ENCODE results near the gene WHRN.
A peak's percentile ranks its signal among the peaks of the same experiment; 100 is the strongest.

WHRN gene

DNA sequence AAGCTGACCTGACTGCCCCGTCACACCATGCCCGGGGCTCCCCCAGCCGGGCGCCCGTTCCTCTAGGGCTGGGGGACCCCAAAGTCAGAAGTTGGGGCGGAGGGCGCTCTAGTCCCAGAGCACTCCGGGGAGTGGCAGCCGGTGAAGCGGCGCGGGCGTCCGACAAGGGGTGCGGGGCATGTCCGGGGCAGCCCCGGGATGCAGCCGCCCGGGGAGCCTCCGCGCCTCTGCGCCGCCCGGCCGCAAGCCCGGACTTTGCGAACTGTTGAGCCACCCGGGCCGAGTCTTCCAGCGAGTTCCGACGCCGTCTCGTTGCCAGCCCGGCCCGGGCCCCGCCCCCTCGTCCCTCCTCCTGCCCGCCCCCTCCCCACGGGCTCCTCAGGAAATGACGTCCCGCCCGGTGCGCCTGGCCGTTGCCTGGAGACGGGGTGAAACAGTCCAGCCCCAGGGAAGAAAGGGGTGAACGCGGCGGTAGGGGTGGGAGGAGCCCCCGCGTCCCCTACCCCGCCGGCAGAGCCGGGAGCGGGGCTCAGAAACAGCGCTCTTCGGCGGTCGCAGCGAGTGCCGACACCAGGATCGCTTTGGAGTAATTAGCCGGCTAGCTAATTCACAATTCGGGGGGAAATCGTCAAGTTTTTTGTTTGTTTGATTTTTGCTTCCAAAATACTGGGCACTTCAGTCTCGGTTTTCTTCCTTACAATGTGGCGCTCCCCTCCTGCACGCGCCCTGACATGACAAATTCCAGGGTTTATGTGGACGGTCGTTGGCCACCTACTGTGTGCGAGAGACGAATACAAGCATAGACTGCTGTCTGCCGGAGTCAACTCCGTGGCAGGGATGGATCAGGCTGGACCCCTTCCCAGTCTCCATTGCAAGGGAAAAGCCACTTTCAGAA lies at the start of gene WHRN:
TSS of gene WHRN (minus strand) at position 287 of the 895 bp plus-strand sequence. CDS start 672 bp downstream, outside the sequence.
- peak; percentile 88 for DNase-seq

DNA sequence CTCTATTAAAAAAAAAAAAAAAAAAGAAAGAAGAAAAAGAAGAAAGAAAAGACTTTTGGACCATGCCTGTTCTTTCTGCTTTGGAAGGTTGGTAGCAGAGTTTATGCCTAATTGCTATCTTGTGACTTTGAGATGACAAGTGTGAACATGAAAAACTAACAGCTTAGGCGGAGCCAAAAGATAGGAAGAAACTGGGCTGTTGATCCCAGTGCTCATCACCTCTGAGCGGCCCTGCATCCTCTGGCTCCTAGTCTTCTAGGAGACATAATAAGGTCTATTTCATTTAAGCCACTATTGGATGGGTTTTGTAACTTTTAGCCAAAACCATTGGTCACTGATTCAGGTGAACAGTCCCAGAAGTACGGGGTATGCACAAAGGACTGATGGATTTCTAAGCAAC lies 47.9 kb upstream of the WHRN start:
- no peak for DNase-seq

DNA sequence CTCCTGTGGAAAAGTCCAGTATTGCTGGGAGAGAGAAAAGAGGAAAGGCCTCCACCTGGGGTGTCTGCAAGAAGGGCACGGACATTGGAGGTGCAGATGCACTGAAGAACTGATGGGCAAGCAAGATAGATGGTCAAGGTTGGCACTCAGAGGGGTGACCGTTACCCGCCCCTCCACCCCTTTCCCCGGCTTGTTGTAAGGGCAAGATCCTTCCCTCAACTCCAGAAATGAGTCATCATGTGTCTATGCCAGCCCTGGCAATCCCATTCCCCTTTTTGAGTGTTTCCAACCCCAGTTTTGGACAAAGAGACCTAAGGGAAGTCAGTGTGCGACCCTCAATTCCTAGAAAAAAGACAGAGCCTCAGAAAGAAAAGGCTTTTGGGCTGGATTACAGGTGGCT lies 47.4 kb upstream of the WHRN start:
- no peak for DNase-seq

DNA sequence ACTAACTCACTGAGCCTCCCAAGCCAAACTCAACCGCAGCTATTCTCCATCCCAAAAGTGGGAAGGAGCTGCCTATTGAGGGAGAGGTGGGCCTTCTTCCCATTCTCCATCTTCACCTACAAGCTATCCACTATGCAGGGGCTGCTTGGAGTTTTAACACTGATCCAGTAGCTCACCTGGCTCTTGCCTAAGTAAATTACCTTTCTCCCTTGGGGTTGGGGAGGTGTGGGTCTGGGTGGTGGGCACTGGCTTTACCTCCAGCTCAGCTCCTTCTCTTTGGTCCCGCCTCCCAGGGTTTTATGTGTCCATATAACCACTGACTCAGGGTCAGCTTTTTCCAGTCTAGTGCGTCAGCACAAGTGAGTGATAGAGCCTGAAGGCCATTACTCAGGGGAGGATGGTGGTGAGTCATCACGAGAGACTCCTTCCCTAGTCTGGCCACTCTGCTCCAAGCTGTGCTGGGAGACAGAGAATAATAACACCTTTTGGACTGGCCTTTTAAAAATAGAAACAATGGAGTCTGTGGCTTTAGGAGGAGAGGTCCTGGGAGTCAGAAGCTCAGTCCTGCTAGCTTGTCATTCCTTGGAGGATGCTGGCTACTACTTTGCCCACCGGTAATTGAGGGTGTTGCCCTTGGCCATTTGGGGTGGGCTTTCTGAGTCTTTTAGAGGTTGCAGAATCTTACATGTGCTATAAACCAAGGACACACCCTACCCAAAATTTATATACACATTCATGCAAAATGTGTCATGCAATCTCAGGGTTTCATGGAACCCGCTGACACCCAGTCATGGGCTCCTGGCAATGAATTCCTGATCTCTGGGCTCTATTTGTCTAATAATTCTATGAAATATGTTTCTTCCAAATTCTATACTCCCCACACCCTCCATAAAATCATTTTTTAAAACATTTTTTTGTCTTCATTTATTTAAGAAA lies 46.7 kb upstream of the WHRN start:
- peak; percentile 98 for DNase-seq

DNA sequence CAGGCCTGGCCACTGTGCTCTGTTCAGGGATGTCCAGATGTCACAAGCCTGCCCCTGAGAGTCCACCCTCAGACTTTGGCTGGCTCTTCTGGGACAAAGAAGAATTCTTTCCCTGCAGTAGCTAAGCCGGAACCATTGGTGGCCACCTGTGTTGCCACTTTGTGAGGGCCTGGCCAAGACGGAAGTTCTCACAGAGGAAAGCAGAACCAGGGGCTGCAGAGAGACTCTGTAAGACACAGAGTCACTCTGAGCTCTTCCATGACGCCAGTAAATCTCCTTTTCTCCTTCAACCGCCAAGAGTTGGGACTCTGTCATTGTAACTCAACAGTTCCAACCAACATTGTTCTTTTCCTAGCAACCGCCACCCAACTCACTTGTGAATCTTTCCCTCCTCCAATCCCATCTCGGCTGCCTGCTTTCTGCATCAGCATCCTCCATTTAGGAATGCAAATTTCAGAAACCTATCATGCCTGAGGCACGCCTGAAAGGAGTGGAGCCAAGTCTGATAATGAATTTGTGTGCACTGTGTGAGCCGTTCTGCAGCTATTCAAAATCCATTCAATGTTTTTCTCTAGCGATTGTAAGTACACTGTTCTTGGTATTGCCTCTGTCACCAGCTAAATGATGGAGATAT lies 44.5 kb upstream of the WHRN start:
- no peak for DNase-seq

DNA sequence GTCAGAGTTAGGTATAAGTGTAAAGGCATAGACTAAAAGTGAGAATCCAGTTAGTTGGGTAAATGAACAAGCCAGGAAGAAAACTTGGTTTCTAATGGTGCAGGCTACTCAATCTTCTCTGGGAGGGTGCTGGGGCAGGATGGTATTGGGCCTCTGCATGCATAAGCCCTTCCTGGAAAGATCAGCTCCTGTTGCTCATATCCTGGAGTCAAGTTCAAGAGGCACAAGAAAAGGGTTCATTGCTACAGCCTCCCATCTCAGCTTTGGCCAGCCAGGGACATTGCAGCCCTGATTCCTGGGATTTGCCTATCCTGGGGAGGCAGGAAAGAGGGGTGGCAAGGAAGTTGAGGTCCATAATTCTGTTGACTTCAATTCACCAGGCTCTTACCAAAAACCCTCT lies 41.6 kb upstream of the WHRN start:
- no peak for DNase-seq

DNA sequence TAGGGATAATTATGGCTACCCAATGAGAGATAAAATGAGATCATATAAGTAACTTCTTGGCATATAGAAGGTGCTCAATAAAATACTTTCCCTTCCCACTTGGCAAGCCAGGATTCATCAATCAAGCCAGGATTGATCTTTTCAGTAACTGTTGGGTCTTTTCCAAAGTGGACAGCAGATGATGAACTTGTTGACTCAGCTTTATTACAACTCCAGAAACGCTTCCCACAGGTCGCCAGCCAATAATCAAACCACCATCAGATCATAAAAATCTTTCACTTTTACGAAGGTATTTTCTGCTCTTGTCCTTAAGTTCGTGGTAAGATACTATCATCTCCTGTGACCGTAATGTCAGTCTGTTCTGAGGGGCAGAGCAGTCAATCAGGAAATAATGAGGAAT lies 39.8 kb upstream of the WHRN start:
- no peak for DNase-seq

DNA sequence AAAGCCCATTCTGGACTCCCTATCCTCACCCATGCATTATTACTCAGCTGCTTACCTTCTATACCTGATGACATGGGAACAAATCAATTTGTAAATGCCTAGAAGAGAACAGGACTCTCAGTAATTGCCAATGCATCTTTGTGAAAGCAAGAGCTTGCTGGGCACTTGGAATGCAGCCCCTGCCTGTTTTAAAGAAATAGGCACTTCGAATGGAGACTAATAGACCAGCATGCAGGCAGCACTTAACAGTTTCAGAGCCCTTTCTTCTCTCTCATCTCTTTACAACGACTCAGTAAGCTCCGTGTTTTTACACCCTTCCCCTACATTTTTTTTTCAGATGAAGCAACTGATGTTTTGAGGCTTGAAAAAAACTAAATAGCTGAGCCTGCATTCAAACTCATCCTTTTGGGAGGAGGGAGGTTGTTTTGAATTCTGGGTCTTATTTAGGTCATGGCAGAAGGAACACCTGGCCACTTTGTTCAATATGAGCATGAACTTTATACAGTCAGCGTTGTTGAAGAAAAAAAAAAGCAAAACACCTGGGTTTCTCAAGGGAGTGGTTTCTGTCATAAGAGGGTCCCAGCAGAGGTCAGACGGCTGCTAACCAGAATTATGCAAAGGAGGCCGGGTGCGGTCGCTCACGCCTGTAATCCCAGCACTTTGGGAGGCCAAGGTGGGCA lies 34.6 kb upstream of the WHRN start:
- DNase-seq: no peak

DNA sequence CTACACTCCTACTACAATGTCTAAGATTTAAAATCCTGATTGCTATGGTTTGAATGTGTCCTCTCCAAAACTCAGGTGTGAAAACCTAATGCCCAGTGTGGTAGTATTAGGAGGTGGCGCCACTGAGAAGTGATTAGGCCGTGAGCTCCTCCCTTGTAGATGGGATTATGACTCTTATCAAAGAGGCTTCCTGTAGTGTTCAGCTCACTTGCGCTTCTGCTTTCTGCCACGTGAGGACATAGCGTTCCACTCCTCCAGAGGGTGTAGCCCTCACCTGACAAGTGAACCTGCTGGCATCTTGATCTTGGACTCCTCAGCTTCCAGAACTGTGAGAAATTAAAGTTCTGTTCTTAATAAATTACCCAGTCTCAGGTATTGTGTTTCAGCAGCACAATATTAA lies 33.0 kb upstream of the WHRN start:
- DNase-seq: no peak

DNA sequence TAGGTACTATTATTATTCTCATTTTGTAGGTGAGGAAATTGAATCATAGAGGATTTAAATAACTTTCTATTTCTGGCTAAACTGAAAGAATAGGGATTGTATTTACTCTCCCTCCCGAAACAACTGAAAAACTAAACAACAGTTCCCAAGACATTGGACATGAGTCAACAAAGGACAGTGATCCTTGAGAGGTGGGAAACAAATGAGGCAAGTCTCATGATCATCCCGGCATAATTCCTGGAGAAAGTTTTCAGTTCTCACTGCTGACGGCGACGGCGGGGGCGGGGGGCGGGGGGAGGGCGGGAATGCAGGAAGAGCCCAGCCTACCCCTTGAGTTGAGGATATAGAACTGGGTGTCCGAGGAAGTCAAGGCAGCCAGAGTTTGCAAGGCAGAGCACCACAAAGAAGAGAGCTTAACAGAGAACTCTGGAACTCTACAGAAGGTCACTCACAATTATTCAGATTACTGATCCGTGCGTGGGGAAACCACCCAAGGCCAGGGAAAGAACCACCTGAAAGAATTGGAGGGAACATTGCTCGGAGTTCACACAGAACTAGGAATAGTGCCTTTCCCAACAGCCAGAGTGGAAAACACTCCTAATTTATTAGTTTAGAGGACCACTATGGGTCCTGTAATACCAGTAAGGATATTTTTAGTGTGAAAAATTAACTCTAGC lies 27.4 kb upstream of the WHRN start:
- DNase-seq: no peak

DNA sequence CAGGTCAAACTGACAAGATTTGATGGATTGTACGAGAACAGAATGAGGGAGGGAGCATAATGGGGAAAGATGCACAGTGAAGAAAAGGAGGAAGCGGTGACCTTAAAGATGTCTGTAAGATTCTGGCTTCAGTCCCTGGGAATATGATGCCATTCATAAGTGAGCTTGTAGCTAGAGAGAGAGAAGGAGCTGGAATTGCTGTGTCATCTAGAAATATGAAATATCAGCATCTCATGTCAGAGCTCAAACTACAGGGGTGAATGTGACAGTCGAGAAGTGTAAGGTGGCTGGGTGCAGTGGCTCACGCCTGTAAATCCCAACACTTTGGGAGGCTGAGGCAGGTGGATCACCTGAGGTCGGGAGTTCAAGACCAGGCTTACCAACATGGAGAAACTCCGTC lies 24.0 kb upstream of the WHRN start:
- DNase-seq: no peak

DNA sequence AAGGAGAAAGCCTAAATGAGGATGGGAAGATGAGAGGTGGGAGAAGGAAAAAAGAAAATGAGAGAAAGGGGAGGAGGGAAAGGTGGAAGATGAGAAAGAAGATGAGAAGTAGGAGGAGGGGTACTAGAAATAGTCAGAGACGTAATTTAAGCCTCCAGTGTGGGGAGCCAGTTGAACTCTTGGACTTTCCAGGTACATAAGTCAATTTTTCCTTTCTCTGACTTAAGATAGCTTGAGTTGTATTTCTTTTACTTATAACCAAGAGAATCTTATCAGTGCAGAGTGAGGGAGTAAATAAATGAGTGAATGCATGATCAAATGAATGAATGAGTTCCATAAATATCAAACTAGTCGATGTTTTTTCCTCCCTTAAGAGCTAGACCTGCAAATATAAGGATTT lies 21.5 kb upstream of the WHRN start:
- no peak for DNase-seq

DNA sequence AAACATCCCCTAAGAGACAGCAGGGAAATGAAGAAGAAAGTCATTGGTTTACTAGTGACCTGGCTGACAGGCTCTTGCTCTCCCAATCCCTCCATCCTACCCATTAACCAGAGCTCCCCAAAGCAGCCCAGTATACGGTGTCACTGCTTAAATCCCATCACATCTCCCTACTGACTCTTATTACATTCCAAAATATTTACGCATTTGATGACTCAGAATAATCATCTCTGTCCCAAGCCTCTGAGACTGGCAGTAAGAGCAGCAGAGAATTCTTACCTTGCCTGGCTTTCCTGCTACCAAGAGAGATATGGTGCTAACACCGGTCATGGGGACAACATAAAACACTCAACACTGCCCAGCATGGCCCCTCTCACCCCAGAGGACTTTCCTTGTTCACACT lies 20.2 kb upstream of the WHRN start:
- no peak for DNase-seq

DNA sequence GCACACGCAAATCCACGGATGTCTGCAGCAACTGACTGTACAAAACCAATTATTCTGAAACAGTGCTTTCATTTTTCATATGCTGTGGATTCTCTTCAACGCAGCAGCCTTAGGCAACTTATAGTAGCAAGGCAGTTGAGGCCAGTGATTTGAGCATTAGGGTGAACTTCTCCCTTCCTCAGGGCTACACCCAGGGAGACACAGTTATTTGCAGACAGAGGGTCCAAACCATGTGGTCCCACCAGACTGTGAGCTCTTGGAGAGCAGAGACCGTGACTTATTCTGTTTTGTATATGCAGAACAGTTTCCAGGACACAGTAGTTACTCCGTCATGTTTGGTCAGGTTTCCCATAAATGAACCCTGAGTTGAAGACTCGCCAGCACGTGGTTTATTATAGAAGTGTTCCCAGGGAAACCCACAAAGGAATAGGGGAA lies 19.0 kb upstream of the WHRN start:
- no peak for DNase-seq

DNA sequence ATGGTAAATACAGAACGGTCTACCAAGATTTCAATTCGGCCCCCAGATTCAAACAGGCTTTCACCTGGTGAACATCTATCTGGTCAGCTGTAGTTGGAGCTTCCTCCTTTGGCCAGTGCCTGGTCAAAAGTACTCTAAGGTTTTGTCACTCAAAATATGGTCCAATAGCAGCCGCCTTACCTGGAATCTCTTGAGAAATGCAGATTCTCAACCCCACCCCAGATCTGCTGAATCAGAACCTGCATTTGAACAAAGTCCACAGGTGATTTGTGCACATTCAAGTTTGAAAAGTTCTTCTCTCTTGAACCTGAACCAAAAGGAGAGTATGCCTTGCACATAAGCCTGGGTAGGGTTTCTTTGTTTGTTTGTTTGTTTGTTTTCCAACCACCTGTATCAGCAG lies 17.6 kb upstream of the WHRN start:
- DNase-seq: no peak

DNA sequence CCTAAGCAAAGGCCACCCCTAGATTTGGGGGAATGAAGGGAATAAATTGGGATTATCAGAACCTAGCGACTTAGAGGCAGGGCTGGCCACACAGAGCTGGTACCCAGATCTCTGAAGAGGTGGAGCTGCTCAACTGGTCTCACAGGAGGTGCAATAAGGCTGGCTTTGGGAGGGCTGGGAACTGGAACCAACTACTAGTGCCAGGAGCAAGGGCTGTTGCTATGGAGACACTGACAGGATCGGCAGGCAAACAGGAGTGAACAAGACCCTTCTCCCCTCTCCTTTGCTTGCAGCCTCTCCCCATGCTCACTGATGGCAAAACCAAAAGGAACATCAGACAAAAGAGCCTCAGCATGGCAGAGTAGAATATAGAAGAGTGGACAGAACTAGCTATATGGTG lies 17.0 kb upstream of the WHRN start:
- DNase-seq: no peak

DNA sequence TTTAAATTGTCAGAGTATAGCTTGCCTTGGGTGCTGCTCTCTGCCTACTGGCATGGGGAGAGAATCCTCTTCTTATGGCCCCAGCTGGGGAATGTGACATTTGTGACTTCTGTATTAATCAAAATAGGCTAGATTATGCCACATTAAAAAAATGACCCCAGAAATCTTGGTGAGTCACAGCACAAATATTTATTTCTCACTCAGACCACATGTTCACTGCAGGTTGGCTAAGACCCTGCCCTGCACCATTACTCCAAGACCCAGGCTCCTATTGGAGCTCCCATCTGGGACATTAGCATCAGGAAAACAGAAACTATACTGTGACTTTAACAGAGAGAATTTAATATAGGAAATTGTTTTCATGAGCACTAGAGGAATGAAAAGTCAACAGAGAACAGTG lies 16.6 kb upstream of the WHRN start:
- no peak for DNase-seq

DNA sequence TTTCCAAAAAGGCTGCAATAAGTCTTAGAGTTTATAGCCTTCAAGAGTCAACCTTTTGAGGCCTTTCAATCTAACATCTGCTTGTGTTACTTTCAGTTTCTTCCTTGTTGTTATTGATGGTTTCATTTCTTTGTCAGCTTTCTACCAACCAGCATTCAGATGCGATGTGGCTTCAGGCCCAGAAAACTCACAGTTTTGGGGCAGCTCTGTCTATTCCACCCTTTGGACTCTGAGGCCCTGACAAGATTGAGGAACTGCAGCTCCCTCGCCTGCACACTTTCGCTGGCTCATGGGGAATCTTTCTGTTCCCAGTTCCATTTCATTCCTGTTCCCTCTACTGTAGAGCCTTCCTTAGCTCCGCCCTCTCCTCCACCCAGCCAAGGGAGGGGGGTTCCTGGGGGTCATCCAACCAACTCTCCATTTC lies 13.3 kb upstream of the WHRN start:
- DNase-seq: no peak

DNA sequence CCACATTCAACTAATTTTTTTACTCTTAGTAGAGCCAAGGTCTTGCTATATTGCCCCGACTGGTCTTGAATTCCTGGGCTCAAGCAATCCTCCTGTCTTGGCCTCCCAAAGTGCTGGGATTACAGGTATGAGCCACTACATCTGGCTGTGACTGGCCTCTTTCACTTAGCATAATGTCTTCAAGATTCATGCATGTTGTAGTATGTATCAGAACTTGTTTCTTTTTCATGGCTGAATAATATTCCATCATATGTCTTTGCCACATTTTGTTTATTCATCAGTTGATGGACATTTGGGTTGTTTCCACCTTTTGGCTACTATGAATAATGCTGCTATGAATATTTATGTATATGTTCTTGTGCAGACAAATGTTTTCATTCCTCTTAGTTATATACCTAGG lies 12.8 kb upstream of the WHRN start:
- no peak for DNase-seq

DNA sequence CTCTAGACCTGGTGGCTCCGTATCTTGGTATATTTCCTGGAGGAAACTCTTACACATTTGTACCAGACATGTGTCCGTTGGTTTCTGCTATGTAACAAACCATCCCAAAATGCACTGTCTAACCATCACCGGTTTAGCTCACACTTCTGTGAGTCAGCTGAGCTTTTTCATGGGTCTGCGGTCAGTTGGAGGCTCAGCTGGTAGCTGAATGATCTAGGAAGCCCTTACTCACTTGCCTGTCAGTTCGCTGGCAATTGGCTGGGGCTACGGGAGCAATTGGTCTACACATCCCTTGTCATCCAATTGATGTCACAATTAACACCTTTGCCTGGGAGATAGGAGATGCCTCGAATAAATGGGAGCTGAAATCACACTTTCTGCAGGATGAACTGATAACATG lies 11.6 kb upstream of the WHRN start:
- no peak for DNase-seq

DNA sequence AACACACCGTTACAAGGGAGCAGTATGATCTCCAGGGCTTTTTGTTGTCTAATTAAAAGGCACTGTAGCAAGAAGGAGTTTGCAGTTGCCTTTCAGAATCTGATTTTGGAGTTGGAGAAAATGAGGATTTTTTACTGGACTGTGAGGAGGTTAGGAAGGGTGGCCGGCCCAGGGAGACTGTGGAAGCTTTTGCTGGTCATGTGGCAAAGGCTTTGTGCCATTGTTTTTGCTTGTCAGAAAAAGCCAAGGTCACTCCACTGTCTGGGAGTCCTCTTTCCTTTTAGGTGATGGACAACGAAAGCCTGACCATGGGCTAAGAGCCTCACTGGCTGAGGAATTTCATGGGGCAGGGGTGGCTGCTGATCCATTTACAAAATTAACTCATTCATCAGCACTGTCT lies 10.3 kb upstream of the WHRN start:
- DNase-seq: no peak

DNA sequence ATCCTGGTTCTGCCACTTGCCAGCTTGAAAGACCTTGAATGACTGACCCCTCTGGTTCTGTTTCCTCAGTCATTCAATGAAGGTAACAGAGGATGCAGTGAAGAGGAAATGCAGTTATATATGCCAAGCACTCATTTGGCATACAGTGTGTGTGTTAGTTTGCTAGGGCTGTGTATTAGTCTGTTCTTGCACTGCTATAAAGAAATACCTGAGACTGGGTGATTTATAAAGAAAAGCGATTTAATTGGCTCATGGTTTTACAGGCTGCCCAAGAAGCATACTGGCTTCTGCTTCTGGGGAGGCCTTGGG lies 8.6 kb upstream of the WHRN start:
- DNase-seq: no peak

All from amniotic stem cell (primary cell).